Measurements from ENCODE around the gene PRSS21.
A peak's percentile ranks its signal among the peaks of the same experiment; 100 is the strongest.

The PRSS21 gene

DNA sequence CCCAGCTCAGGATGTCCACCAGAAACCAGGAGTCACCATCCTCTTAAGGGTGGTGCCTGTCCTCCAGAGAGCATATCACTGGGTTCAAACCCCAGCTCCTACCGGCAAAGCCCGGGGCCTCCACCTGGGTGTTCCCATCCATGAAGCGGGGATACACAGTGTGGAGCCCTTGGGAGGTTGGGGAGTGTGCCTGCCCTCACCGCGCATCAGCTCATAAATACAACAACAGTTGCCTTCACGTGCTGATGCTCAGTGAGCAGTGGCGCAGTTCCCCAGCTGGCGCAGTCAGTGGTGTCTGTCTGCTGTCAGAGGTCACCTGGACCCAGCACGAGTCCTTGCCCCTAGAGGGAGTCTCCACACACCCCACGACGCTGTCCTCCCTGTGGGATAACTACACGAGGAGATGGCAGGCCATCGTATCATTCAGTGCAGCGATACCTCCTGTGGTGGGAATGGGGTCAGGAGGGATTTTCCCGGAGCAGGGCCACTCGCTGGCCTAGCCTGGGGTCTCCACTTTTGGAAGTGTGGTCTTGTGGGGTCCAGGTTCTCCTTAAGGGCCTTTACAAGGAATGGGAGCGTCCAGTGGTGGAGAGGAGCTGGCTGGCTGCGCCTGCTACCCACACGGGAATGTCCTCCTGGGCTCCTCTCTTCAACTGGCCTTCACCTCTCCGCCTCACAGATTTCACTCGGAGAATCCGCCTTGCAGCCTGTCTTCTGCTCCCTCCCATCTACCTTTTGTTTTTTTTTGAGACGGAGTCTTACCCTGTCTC lies 37.7 kb upstream of the PRSS21 start:
- H4K8ac ChIP-seq (ENCODE audit: low read depth, low read length) = no peak overlapping the region
- peaks cover 15% of the 10 kb centered on the region for H3K79me2 ChIP-seq (ENCODE audit: control insufficient read depth, insufficient read depth, low read length)
- no peak overlapping the region for H2BK5ac ChIP-seq (ENCODE audit: low read length)
- no peak overlapping the region for H2BK15ac ChIP-seq (replicated peaks; ENCODE audit: low read depth)
- no peak overlapping the region for H3K9ac ChIP-seq (ENCODE audit: low read length)
- H3K36me3 ChIP-seq (ENCODE audit: control insufficient read depth, insufficient read depth, low read length) = no peaks in the 10 kb centered on the region
- H3K56ac ChIP-seq (ENCODE audit: low read length) = no peak overlapping the region
- no peak overlapping the region for H3K4me2 ChIP-seq (ENCODE audit: low read length)
- no peak overlapping the region for H3K27ac ChIP-seq (ENCODE audit: low read depth, low read length)
- no peak overlapping the region for H3K23ac ChIP-seq (ENCODE audit: low read length)
- peaks cover 9% of the 10 kb centered on the region for H3K79me1 ChIP-seq (ENCODE audit: low read length)
- H3K4ac ChIP-seq (ENCODE audit: low read depth, low read length) = no peak overlapping the region
- no peak for DNase-seq
- H4K5ac ChIP-seq (ENCODE audit: low read length) = no peak overlapping the region
- H3K4me3 ChIP-seq (ENCODE audit: low read length) = no peak overlapping the region
- H3K4me1 ChIP-seq (ENCODE audit: control insufficient read depth, low read depth, low read length) = peaks cover 4% of the 10 kb centered on the region
- no peaks in the 10 kb centered on the region for H3K27me3 ChIP-seq (ENCODE audit: insufficient read depth, low read length, poor library complexity)
- no peak overlapping the region for H2BK120ac ChIP-seq (ENCODE audit: low read depth, low read length)
- H3K18ac ChIP-seq (ENCODE audit: low read length) = no peak overlapping the region
- no peak overlapping the region for H2AK5ac ChIP-seq (ENCODE audit: low read length)
- no CpG with 5 or more reads among the region's 23 CpGs for WGBS (ENCODE audit: extremely low coverage, insufficient coverage, low lambda C conversion rate)

DNA sequence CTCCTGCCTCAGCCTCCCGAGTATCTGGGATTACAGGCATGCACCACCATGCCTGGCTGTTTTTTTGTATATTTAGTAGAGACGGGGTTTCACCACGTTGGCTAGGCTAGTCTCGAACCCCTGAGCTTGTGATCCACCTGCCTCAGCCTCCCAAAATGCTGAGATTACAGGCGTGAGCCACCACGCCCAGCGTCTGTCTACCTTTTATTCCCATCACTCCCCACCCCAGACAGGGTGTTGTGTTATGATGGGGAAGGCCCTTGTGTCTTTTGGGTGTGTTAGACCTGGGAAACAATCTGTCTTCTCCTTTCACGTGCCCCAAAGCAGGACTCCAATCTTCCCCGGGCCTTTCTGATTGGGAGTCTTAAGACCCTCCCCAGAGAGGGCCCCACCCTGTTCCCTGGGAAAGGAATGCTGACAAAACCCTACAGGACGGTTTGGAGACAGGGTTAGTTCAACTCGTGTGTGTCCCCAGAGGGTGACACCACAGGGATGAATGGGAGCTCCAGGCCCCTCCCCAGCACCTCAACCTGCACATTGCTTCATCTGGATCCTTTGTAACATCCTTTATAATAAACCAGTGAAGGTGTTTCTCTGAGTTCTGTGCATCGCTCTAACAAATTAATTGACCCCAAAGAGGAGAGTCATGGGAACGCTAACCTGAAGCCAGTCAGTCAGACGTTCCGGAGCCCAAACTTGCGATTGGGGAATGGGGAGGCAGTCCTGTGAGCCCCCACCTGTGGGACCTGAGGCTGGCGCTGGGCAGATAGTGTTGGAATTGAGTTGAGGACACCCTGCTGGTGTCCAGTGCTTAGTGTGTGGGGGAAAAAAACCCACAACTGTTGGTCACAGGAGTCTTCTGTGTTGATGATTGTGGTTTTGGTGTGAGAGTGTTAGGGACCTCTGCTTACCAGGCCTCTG lies 36.8 kb upstream of the PRSS21 start:
- Histone ChIP-seq H3K79me2 (ENCODE audit: control insufficient read depth, insufficient read depth, low read length) (peaks cover 14% of the 10 kb centered on the region), H3K36me3 (ENCODE audit: control insufficient read depth, insufficient read depth, low read length) (no peaks in the 10 kb centered on the region), H2BK120ac (ENCODE audit: low read depth, low read length) (no peak overlapping the region), H3K23ac (ENCODE audit: low read length) (no peak overlapping the region), H3K4me3 (ENCODE audit: low read length) (no peak overlapping the region), H3K4me2 (ENCODE audit: low read length) (no peak overlapping the region), H3K79me1 (ENCODE audit: low read length) (peaks cover 7% of the 10 kb centered on the region), H3K4ac (ENCODE audit: low read depth, low read length) (no peak overlapping the region), H2BK5ac (ENCODE audit: low read length) (no peak overlapping the region), H2BK15ac (replicated peaks; ENCODE audit: low read depth) (no peak overlapping the region), H3K27me3 (ENCODE audit: insufficient read depth, low read length, poor library complexity) (no peaks in the 10 kb centered on the region), H3K27ac (ENCODE audit: low read depth, low read length) (no peak overlapping the region), H3K18ac (ENCODE audit: low read length) (no peak overlapping the region), H4K5ac (ENCODE audit: low read length) (no peak overlapping the region), H3K4me1 (ENCODE audit: control insufficient read depth, low read depth, low read length) (peaks cover 4% of the 10 kb centered on the region), H4K8ac (ENCODE audit: low read depth, low read length) (no peak overlapping the region), H2AK5ac (ENCODE audit: low read length) (no peak overlapping the region), H3K56ac (ENCODE audit: low read length) (no peak overlapping the region), H3K9ac (ENCODE audit: low read length) (no peak overlapping the region)
- DNase-seq = no peak
- WGBS (ENCODE audit: extremely low coverage, insufficient coverage, low lambda C conversion rate) = no CpG with 5 or more reads among the region's 17 CpGs

DNA sequence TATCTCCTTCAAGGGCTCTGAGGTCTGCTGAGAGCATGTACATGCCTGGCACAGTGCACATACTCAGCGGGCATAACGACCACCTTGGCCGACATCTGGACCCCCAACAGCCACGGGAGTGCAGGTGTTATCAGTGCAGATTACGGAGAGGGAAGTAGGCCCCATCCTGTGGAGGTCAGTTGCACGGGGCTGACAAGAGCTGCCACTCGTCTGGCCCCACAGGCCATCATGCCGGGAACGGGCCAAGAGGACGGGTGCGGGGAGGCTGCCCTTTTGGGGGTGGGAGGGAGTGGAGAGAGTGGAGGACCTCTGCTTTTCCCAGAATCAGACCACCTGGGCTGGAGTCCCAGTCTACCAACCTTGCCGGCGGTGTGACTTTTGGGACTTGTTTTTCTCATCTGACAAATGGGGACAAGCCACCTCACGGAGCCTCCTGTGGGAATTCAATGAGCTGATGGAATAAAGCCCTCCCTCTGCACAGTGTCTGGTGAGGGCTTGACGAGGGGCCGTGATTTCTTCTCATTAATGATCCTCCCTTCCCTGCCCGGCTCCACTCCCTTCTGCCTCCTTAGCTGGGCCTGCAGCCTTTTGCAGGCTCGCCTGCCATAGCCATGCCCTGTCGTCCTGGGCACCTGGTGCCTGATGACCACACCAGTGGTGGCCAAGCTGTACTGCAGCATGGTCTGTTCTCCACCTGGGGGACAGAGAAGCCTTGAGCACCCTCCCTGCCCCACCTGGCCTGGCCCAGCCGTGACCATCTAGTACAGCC lies 34.3 kb upstream of the PRSS21 start:
- no peak overlapping the region for H2AK5ac ChIP-seq (ENCODE audit: low read length)
- no peak overlapping the region for H3K18ac ChIP-seq (ENCODE audit: low read length)
- H3K4me1 ChIP-seq (ENCODE audit: control insufficient read depth, low read depth, low read length) = peaks cover 4% of the 10 kb centered on the region
- H3K27ac ChIP-seq (ENCODE audit: low read depth, low read length) = no peak overlapping the region
- no peak overlapping the region for H3K4ac ChIP-seq (ENCODE audit: low read depth, low read length)
- H3K56ac ChIP-seq (ENCODE audit: low read length) = no peak overlapping the region
- H3K4me3 ChIP-seq (ENCODE audit: low read length) = no peak overlapping the region
- no peak overlapping the region for H4K5ac ChIP-seq (ENCODE audit: low read length)
- no peaks in the 10 kb centered on the region for H3K36me3 ChIP-seq (ENCODE audit: control insufficient read depth, insufficient read depth, low read length)
- DNase-seq = peak; percentile 26
- H2BK120ac ChIP-seq (ENCODE audit: low read depth, low read length) = no peak overlapping the region
- no peak overlapping the region for H2BK15ac ChIP-seq (replicated peaks; ENCODE audit: low read depth)
- H4K8ac ChIP-seq (ENCODE audit: low read depth, low read length) = no peak overlapping the region
- H3K79me1 ChIP-seq (ENCODE audit: low read length) = peaks cover 2% of the 10 kb centered on the region
- no peak overlapping the region for H2BK5ac ChIP-seq (ENCODE audit: low read length)
- H3K9ac ChIP-seq (ENCODE audit: low read length) = no peak overlapping the region
- no peaks in the 10 kb centered on the region for H3K27me3 ChIP-seq (ENCODE audit: insufficient read depth, low read length, poor library complexity)
- H3K79me2 ChIP-seq (ENCODE audit: control insufficient read depth, insufficient read depth, low read length) = no peaks in the 10 kb centered on the region
- H3K4me2 ChIP-seq (ENCODE audit: low read length) = no peak overlapping the region
- H3K23ac ChIP-seq (ENCODE audit: low read length) = no peak overlapping the region
- WGBS (ENCODE audit: extremely low coverage, insufficient coverage, low lambda C conversion rate) = no CpG with 5 or more reads among the region's 20 CpGs

DNA sequence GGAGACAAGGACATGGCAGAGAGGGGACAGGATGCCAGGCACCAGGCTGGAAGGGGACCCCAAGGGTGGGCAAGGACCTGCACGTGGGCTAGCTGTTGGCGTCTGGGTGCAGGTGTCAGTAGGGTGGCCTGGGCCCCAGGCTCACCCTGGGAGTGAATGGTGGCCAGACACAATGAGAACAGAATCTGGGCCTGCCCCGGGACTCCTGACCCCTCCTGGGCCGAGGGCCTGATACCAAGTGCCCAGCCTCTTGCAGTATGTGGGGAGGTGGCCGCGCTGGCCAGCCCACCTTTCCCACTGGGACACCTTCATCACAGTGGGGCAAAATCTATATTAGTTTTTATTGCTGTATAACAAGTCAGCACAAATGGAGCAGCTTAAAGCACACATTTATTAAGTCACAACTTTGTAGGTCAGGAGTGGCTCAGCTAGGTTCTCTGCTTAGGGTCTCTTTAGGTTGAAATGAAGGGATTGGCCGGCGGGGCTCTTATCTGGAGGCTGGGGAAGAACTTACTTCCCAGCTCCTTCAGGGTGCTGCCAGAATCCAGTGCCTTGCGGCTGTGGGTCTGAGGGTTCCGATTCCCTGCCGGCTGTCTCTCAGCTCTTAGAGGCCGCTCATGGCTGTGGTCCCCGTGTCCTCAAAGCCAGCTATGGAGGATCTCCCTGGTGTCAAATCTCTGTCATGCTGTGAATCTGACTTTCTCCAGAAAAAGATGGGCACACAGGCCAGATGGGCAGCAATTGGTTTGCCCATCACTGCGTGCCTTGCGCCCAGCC lies 33.3 kb upstream of the PRSS21 start:
- Histone ChIP-seq H3K27ac (ENCODE audit: low read depth, low read length) (no peak overlapping the region), H3K27me3 (ENCODE audit: insufficient read depth, low read length, poor library complexity) (no peaks in the 10 kb centered on the region), H2AK5ac (ENCODE audit: low read length) (no peak overlapping the region), H3K79me1 (ENCODE audit: low read length) (no peaks in the 10 kb centered on the region), H2BK15ac (replicated peaks; ENCODE audit: low read depth) (no peak overlapping the region), H3K4me1 (ENCODE audit: control insufficient read depth, low read depth, low read length) (no peaks in the 10 kb centered on the region), H4K8ac (ENCODE audit: low read depth, low read length) (no peak overlapping the region), H3K4me2 (ENCODE audit: low read length) (no peak overlapping the region), H3K36me3 (ENCODE audit: control insufficient read depth, insufficient read depth, low read length) (no peaks in the 10 kb centered on the region), H2BK120ac (ENCODE audit: low read depth, low read length) (no peak overlapping the region), H3K4ac (ENCODE audit: low read depth, low read length) (no peak overlapping the region), H2BK5ac (ENCODE audit: low read length) (no peak overlapping the region), H4K5ac (ENCODE audit: low read length) (no peak overlapping the region), H3K23ac (ENCODE audit: low read length) (no peak overlapping the region), H3K56ac (ENCODE audit: low read length) (no peak overlapping the region), H3K79me2 (ENCODE audit: control insufficient read depth, insufficient read depth, low read length) (no peaks in the 10 kb centered on the region), H3K18ac (ENCODE audit: low read length) (no peak overlapping the region), H3K9ac (ENCODE audit: low read length) (no peak overlapping the region), H3K4me3 (ENCODE audit: low read length) (no peak overlapping the region)
- no peak for DNase-seq
- no CpG with 5 or more reads among the region's 15 CpGs for WGBS (ENCODE audit: extremely low coverage, insufficient coverage, low lambda C conversion rate)

DNA sequence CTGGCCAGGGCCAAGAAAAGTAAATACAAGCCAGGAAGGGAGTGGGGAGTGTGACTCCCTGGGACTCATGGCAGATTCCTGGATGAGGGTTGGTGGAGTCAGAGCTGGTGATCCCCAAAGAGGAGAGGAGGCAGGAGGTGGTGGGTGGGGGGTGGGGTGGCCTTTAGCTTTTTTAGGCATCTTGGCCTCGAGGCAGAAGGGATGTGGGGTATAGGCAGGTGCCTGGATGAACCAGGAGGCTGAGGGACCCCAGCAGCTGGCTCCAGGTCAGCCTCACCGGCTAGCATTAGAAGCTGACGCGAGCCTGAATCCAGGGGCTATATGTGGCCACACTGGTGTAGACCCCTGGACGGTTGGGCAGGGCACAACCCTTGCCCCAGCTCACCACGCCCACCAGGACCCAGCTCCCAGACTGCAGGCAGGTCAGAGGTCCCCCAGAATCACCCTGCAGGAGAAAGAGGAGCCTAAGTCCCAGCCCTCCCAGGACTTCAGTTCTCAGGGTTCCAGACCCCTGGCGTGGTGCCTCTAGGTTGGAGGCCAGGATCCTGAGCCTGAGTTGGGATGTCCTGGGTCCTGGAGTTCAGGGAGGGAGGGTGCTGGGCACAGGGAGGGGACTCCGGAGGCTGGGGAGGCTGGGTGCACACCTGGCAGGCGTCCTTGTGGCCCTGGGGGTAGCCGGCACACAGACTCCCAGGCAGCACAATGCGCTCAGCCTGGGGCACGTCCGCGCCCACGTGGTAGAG lies 32.5 kb upstream of the PRSS21 start:
- H3K4ac ChIP-seq (ENCODE audit: low read depth, low read length) = no peak overlapping the region
- no peak overlapping the region for H2BK5ac ChIP-seq (ENCODE audit: low read length)
- no peak overlapping the region for H4K8ac ChIP-seq (ENCODE audit: low read depth, low read length)
- no peaks in the 10 kb centered on the region for H3K79me2 ChIP-seq (ENCODE audit: control insufficient read depth, insufficient read depth, low read length)
- WGBS (ENCODE audit: extremely low coverage, insufficient coverage, low lambda C conversion rate) = no CpG with 5 or more reads among the region's 15 CpGs
- no peak overlapping the region for H3K56ac ChIP-seq (ENCODE audit: low read length)
- H2BK15ac ChIP-seq (replicated peaks; ENCODE audit: low read depth) = no peak overlapping the region
- H3K27ac ChIP-seq (ENCODE audit: low read depth, low read length) = no peak overlapping the region
- H3K79me1 ChIP-seq (ENCODE audit: low read length) = no peaks in the 10 kb centered on the region
- H2BK120ac ChIP-seq (ENCODE audit: low read depth, low read length) = no peak overlapping the region
- no peak for DNase-seq
- H4K5ac ChIP-seq (ENCODE audit: low read length) = no peak overlapping the region
- H3K4me2 ChIP-seq (ENCODE audit: low read length) = no peak overlapping the region
- H3K18ac ChIP-seq (ENCODE audit: low read length) = no peak overlapping the region
- H3K4me1 ChIP-seq (ENCODE audit: control insufficient read depth, low read depth, low read length) = no peaks in the 10 kb centered on the region
- no peaks in the 10 kb centered on the region for H3K27me3 ChIP-seq (ENCODE audit: insufficient read depth, low read length, poor library complexity)
- no peak overlapping the region for H2AK5ac ChIP-seq (ENCODE audit: low read length)
- no peak overlapping the region for H3K9ac ChIP-seq (ENCODE audit: low read length)
- H3K23ac ChIP-seq (ENCODE audit: low read length) = no peak overlapping the region
- H3K36me3 ChIP-seq (ENCODE audit: control insufficient read depth, insufficient read depth, low read length) = no peaks in the 10 kb centered on the region
- no peak overlapping the region for H3K4me3 ChIP-seq (ENCODE audit: low read length)
